Measurements from ENCODE around the gene NFIX. TPM values are rescaled to one million over a fixed set of nuclear protein-coding genes. Genes with fewer than 3 reads are reported as not detected.
A peak's percentile ranks its signal among the peaks of the same experiment; 100 is the strongest.

Gene NFIX
- total and polyA plus RNA-seq, 9 of the 15 experiments (the other 6 are each of a cell fraction or from before 2014, with no cell fraction given), result 0.28 to 26.8 (median 5.4) TPM

DNA sequence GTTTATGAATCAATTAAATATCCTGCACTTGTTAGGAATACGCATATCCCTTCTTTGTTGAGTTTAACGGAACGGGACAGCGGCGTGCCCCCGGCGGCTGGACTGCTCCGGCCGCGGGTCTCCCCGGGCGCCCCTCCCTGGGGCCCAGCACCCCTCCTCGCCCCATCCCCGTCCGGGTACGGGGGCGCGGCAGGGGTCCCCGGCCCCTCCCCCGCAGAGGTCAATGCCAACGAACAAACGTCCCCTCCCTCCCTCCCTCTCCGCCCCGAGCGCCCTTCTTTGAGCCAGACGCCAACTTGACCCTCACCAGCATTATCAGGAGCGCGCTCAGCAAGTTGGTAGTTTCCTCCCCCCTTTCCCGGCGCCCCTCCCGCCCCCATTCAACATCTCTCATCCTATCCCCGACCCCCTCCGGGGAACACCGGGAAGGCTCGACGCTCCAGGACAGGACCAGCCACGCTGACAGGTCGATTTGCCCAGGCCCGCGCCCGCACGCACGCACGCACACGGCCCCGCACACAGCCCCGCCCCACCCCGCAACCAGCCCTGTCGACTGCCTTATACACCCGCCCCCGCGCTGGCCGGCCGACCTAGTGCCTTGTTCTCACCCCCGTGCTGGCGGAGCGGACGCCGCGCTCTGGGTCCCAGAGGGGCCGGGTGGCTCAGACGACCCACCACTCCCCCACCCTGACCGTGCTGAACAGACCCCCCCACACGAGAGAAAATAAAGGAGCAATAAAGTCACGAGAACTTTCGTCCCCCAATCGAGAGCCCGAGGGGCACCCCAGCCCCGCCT lies 102.4 kb downstream of the NFIX start (continued):
- TF ChIP-seq, protein P1, sequence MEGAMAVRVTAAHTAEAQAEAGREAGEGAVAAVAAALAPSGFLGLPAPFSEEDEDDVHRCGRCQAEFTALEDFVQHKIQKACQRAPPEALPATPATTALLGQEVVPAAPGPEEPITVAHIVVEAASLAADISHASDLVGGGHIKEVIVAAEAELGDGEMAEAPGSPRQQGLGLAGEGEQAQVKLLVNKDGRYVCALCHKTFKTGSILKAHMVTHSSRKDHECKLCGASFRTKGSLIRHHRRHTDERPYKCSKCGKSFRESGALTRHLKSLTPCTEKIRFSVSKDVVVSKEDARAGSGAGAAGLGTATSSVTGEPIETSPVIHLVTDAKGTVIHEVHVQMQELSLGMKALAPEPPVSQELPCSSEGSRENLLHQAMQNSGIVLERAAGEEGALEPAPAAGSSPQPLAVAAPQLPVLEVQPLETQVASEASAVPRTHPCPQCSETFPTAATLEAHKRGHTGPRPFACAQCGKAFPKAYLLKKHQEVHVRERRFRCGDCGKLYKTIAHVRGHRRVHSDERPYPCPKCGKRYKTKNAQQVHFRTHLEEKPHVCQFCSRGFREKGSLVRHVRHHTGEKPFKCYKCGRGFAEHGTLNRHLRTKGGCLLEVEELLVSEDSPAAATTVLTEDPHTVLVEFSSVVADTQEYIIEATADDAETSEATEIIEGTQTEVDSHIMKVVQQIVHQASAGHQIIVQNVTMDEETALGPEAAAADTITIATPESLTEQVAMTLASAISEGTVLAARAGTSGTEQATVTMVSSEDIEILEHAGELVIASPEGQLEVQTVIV (CRISPR knock-in tag; IDR thresholded peaks at IDR 0.05; ENCODE audit: borderline replicate concordance), result peak; percentile 75; the same call in 1 of the 2 replicates
- TF ChIP-seq TSC22D4 (tag; IDR thresholded peaks at IDR 0.05), result no peak
- no peak for TF ChIP-seq MXD1 (CRISPR knock-in tag; IDR thresholded peaks at IDR 0.05; ENCODE audit: borderline replicate concordance, poor library complexity, severe bottlenecking)
- TF ChIP-seq ZNF699 (CRISPR knock-in tag; IDR thresholded peaks at IDR 0.05; ENCODE audit: insufficient replicate concordance), result no peak
- no peak for TF ChIP-seq HMG20B (CRISPR knock-in tag; IDR thresholded peaks at IDR 0.05)
- no peak for TF ChIP-seq ZNF408 (CRISPR knock-in tag; IDR thresholded peaks at IDR 0.05; ENCODE audit: low read depth)
- no peak for TF ChIP-seq ARNT (IDR thresholded peaks at IDR 0.05)
- peak; percentile 53; the same call in 1 of the 2 replicates for TF ChIP-seq MGA (IDR thresholded peaks at IDR 0.05)
- no peak; the same call in none of the 2 replicates for TF ChIP-seq ELF2 (CRISPR knock-in tag; IDR thresholded peaks at IDR 0.05)
- TF ChIP-seq ZBTB26 (CRISPR knock-in tag; IDR thresholded peaks at IDR 0.05), result peak; percentile 46; the same call in 1 of the 2 replicates
- TF ChIP-seq PTBP1 (IDR thresholded peaks at IDR 0.05; ENCODE audit: low read depth, low read length), result no peak
